Measurements from ENCODE around the gene IL1RAP.

DNA sequence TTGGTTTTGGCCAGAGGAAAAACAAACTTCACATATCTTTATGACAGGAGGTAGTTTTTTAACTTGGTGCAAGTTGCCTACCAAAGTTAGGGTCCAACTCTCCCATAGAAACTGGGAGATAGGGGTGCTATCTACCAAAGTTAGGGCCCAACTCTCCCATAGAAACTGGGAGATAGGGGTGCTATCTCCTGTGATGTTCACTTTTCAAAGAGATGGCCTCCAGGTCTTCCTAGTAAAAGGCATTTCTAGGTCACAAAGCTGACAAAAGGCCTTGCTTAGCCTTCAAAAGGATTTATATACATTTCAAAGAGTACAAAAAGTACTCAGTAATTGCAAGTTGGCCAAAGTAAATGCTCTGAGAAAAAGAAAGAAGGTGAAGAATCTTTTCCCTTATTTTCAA is 27.1 kb downstream of the IL1RAP start:
- TF ChIP-seq, protein P1, sequence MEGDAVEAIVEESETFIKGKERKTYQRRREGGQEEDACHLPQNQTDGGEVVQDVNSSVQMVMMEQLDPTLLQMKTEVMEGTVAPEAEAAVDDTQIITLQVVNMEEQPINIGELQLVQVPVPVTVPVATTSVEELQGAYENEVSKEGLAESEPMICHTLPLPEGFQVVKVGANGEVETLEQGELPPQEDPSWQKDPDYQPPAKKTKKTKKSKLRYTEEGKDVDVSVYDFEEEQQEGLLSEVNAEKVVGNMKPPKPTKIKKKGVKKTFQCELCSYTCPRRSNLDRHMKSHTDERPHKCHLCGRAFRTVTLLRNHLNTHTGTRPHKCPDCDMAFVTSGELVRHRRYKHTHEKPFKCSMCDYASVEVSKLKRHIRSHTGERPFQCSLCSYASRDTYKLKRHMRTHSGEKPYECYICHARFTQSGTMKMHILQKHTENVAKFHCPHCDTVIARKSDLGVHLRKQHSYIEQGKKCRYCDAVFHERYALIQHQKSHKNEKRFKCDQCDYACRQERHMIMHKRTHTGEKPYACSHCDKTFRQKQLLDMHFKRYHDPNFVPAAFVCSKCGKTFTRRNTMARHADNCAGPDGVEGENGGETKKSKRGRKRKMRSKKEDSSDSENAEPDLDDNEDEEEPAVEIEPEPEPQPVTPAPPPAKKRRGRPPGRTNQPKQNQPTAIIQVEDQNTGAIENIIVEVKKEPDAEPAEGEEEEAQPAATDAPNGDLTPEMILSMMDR (conservative IDR thresholded peaks at IDR 0.05; ENCODE audit: low read length): no peak
- TF ChIP-seq EZH2phosphoT487 (IDR thresholded peaks at IDR 0.05; ENCODE audit: borderline replicate concordance, low read depth, low read length): no peak
